Adrenal gland (tissue), 12 donors: Measurements from ENCODE around the gene LRBA. TPM values are rescaled to one million over a fixed set of nuclear protein-coding genes. Genes with fewer than 3 reads are reported as not detected.

Experiments used
- DNase-seq, 7 donors: peaks; one replicate each; pipeline ENCODE4 v3.0.0-alpha.2; 2019 to 2020
- H3K27ac ChIP-seq, 5 donors: fragments of 200-600 bp; sonication (generic) in 4 of 5; 1 replicate in 3 of 5; 2 replicates in 2 of 5; pipeline versions ENCODE4 v1.5.1 to v1.8.0; 2016 to 2020; ENCODE audit warnings: mild to moderate bottlenecking in 1 of 5
- H3K27me3 ChIP-seq: fragments of 200-600 bp; 2 replicates; pipeline ENCODE4 v1.8.0; 2021
- H3K36me3 ChIP-seq, 2 donors: fragments of 200-600 bp; replicated peaks in 1 of 2; 1 replicate in 1 of 2; 2 replicates in 1 of 2; pipeline versions ENCODE4 v1.5.1 to v1.8.0; 2018 to 2022
- H3K4me1 ChIP-seq, 2 donors: fragments of 200-600 bp; replicated peaks in 1 of 2; 1 replicate in 1 of 2; 2 replicates in 1 of 2; pipeline versions ENCODE4 v1.5.1 to v1.8.0; 2018 to 2021
- H3K4me3 ChIP-seq, 4 donors: fragments of 200-600 bp; sonication (generic) in 3 of 4; one replicate each; pipeline ENCODE4 v1.5.1; 2016 to 2018
- H3K9me3 ChIP-seq, 3 donors: fragments of 200-600 bp; sonication (generic) in 1 of 3; replicated peaks in 1 of 3; 1 replicate in 2 of 3; 2 replicates in 1 of 3; pipeline versions ENCODE4 v1.5.1 to v1.8.0; 2016 to 2021
- POLR2A ChIP-seq, 2 donors: fragments of 450-650 bp; IDR thresholded peaks; one replicate each; pipeline ENCODE4 v1.6.1; 2017; ENCODE audit warnings: antibody characterized with exemption in 2 of 2, mild to moderate bottlenecking in 2 of 2, moderate library complexity in 1 of 2
- WGBS, 4 donors: extraction: QIAGEN DNeasy Blood & Tissue Kit in 2 of 4; methylation state at CpG; one replicate each; pipeline versions ENCODE4 v1.1.5 to v1.1.7; 2013 to 2017; 5-methylcytosine and 5-hydroxymethylcytosine counted together
- intact Hi-C, 2 donors: fragments of 100-400 bp; cut with DNase I; formaldehyde crosslinking; loops; one replicate each; pipeline versions ENCODE4 v1.14.1 to v1.15.0; 2022 to 2023
- polyA plus RNA-seq, 3 donors: library from polyadenylated mRNA; stranded (reverse); fragments of 200-250 nt in 2 of 3; fragments of 350-450 nt in 1 of 3; fragmentation: Illumina TruSeq in 1 of 3; extraction: RNeasy Lipid Tissue Mini Kit (QIAGEN cat#74804) in 1 of 3; gene quantifications; one replicate each; pipeline ENCODE4 v1.2.3, GENCODE V29; 2013 to 2014
- total RNA-seq, 9 donors: library from RNA; depleted of rRNA in 4 of 9; stranded (reverse); fragments of >200 nt in 4 of 9; fragments of 120-200 nt in 1 of 9; fragmentation: NEBNext Ultra II Directional in 1 of 9; extraction: Animal tissue kit (Norgen Biotek cat#: 25700) in 1 of 9; gene quantifications; one replicate each; pipeline versions ENCODE4 v1.1.0 to v1.2.4, GENCODE V29; 2013 to 2023
- TF ChIP-seq, protein P1 (sequence below), 6 experiments: fragments of 450-650 bp in 4 of 6; fragments of 200-600 bp in 2 of 6; sonication (generic) in 1 of 6; IDR thresholded peaks; 1 replicate in 5 of 6; 2 replicates in 1 of 6; pipeline versions ENCODE4 v1.5.1 to v1.8.0; 2016 to 2021; ENCODE audit warnings: antibody characterized with exemption in 6 of 6, mild to moderate bottlenecking in 2 of 6, moderate library complexity in 1 of 6
- donor health status: healthy with polysubstance abuse.
- donor health status: Bipolar disorder and iron deficiency.
- donor health status: DM: yes; HTN: yes; CAD: no.
- donor health status: DM: no; HTN: no; CAD: no.
- donor health status: DM: no; HTN: no; CAD: no.
- donor health status: DM: yes; HTN: yes; CAD: no.

Gene LRBA
- total and polyA plus RNA-seq, 12 donors: 9.6 to 106 (median 40.6) TPM

DNA sequence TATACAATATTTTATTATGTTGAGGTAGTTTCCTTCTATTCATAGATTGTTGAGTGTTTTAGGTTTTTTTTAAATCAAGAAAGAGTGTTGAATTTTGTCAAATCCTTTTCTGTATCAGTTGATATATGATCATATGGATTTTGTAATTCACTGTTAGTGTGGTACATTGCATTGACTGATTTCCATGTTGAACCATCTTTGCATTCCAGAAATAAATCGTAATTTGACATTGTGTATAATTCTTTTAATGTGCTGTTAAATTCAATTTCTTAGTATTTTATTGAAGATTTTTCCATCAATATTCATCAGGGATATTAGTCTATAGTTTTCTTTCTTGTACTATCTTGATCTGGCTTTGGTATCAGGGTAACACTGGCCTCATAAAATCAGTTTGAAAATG, 103.8 kb downstream of the LRBA start:
- Histone ChIP-seq H3K27me3 (no peaks in the 10 kb centered on the region), H3K36me3 (peaks cover 0 to 5% of the 10 kb centered on the region in 2 donors)
- 97 to 98% (median 98%) methylated on average over 1 of the region's 1 CpG for WGBS, 4 donors

DNA sequence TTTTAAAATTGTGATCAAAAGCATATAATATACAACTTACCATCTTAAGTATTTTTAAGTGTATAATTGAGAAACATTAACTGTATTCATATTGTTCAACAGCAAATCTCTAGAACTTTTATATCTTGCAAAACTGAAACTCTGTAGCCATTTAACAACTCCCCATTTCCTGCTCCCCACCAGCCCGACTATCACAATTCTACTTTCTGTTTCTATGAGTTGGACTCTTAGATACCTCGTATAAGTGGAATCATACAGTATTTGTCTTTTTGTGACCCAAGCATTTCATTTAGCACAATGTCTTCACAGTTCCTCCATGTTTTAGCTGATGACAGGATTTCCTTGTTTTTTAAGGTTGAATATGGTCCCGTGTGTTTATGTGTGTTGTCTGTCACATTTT, 106.0 kb downstream of the LRBA start:
- Histone ChIP-seq H3K4me1 (peaks cover 0 to 6% of the 10 kb centered on the region in 2 donors), H3K36me3 (peaks cover 0 to 5% of the 10 kb centered on the region in 2 donors), H3K9me3 (peaks cover 0 to 6% (median 0%) of the 10 kb centered on the region in 3 donors), H3K27me3 (no peaks in the 10 kb centered on the region), H3K4me3 (no peak overlapping the region), H3K27ac (no peak overlapping the region)
- intact Hi-C loops: no loop called here
- TF ChIP-seq POLR2A (IDR thresholded peaks at IDR 0.05): no peak
- TF ChIP-seq, protein P1, sequence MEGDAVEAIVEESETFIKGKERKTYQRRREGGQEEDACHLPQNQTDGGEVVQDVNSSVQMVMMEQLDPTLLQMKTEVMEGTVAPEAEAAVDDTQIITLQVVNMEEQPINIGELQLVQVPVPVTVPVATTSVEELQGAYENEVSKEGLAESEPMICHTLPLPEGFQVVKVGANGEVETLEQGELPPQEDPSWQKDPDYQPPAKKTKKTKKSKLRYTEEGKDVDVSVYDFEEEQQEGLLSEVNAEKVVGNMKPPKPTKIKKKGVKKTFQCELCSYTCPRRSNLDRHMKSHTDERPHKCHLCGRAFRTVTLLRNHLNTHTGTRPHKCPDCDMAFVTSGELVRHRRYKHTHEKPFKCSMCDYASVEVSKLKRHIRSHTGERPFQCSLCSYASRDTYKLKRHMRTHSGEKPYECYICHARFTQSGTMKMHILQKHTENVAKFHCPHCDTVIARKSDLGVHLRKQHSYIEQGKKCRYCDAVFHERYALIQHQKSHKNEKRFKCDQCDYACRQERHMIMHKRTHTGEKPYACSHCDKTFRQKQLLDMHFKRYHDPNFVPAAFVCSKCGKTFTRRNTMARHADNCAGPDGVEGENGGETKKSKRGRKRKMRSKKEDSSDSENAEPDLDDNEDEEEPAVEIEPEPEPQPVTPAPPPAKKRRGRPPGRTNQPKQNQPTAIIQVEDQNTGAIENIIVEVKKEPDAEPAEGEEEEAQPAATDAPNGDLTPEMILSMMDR (IDR thresholded peaks at IDR 0.05): no peak
- no peak for DNase-seq
- WGBS, 4 donors: 86 to 91% (median 91%) methylated on average over 3 of the region's 3 CpGs

More for the DNA sequence above, 103.8 kb downstream of the LRBA start:
- intact Hi-C loops: no loop called here
- no peak for DNase-seq
- no peak for TF ChIP-seq POLR2A (IDR thresholded peaks at IDR 0.05)
- TF ChIP-seq, protein P1 (IDR thresholded peaks at IDR 0.05): no peak
- H3K9me3 ChIP-seq: peaks cover 0 to 2% (median 0%) of the 10 kb centered on the region in 3 donors
- H3K27ac ChIP-seq: no peak overlapping the region
- no peak overlapping the region for H3K4me3 ChIP-seq
- H3K4me1 ChIP-seq: no peaks in the 10 kb centered on the region

DNA sequence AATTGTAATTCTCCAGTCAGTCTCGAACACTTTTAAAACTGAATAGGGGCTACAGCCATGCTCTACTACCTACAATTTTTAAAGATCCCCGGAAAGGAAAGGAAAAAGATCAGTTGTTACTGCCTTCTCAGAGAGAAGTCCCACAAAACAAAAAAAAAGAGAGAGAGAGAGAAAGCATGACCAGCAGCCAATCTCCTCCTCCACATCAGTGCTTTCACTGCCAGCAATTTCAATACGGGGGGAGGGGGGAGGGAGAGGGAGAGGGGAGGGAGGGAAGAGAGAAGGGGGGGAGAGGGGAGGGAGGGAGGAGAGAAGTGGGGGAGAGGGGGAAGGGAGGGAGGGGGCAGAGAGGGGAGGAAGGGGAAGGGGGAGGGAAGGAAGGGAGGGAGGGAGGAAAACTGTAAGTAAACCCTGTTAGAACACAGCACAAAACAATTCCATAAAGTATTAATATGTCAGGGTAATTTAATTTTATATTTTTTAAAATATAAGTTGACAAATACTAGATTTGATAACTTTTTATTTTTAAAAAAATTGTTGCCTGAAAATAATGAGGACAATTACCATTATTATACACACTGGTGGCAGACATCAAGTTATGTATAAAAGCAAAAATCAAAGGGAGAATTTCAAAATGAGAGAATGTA, 108.0 kb downstream of the LRBA start:
- Histone ChIP-seq H3K4me1 (peaks cover 0 to 6% of the 10 kb centered on the region in 2 donors), H3K4me3 (no peak overlapping the region), H3K27ac (peak overlapping the region in 1 of 5 donors; percentile 23), H3K9me3 (peaks cover 0 to 6% (median 0%) of the 10 kb centered on the region in 3 donors), H3K36me3 (no peaks in the 10 kb centered on the region), H3K27me3 (no peaks in the 10 kb centered on the region)
- DNase-seq: peak in 2 of 7 donors; percentile 17 to 19
- no peak for TF ChIP-seq POLR2A (IDR thresholded peaks at IDR 0.05)
- TF ChIP-seq, protein P1 (IDR thresholded peaks at IDR 0.05): no peak
- intact Hi-C loops: no loop called here
- WGBS, 4 donors: 29 to 43% (median 37%) methylated on average over 3 of the region's 3 CpGs

DNA sequence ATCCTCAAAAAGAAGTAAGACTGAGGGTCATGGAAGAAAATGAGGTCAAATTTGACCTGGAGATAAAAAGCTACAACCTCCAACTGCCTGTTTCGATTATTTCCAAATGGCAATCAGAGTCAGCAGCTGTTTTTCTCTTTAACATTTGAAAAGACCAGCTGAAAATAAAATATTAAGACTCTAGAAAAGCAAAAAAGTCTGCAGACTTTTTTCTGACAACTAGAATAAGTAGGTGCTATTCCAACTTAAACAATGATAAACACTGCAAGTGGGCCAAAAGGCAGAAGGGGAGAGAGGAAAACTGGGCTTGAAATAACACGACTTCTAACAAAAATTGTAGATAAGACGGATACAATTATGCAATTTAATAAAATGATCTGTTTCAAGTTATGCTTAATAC, 110.4 kb downstream of the LRBA start:
- peaks cover 0 to 6% of the 10 kb centered on the region in 2 donors for H3K4me1 ChIP-seq
- no peaks in the 10 kb centered on the region for H3K36me3 ChIP-seq
- no peak for DNase-seq
- intact Hi-C loops: no loop called here
- H3K9me3 ChIP-seq: peaks cover 0 to 6% (median 0%) of the 10 kb centered on the region in 3 donors
- 47 to 51% (median 49%) methylated on average over 3 of the region's 3 CpGs for WGBS, 4 donors
- H3K27me3 ChIP-seq: no peaks in the 10 kb centered on the region
- H3K4me3 ChIP-seq: no peak overlapping the region
- no peak overlapping the region for H3K27ac ChIP-seq
- TF ChIP-seq POLR2A (IDR thresholded peaks at IDR 0.05): no peak
- TF ChIP-seq, protein P1 (IDR thresholded peaks at IDR 0.05): no peak
